Measurements from ENCODE around the gene GYG2.
"Not testable (repeated sequence)": the region's sequence is repeated elsewhere in the genome, so short reads cannot be mapped to it uniquely, and the experiment has no call there.

GRCh38 chrX:2889706-2890490, 61.2 kb downstream of the GYG2 start:
- TF ChIP-seq CTCF (IDR thresholded peaks at IDR 0.05; ENCODE audit: insufficient read depth, low read length, poor library complexity, severe bottlenecking); EZH2phosphoT487 (conservative IDR thresholded peaks at IDR 0.05; ENCODE audit: low read length): not testable (repeated sequence)

All from SU-DHL-6 (cell line).